IPS-18c (cell line): ENCODE data around the gene TBC1D1.

Source experiments
- H3K4me3 ChIP-seq: 2 replicates; pipeline ENCODE4 v1.7.0; 2013; ENCODE audit warnings: low read depth, mild to moderate bottlenecking, low read length, moderate library complexity; ENCODE audit not compliant: insufficient read depth
- H3K9me3 ChIP-seq: one replicate; pipeline ENCODE4 v1.6.1; 2013; ENCODE audit warnings: mild to moderate bottlenecking, low read length, moderate library complexity; ENCODE audit not compliant: control insufficient read depth, insufficient read depth

The TBC1D1 gene

DNA sequence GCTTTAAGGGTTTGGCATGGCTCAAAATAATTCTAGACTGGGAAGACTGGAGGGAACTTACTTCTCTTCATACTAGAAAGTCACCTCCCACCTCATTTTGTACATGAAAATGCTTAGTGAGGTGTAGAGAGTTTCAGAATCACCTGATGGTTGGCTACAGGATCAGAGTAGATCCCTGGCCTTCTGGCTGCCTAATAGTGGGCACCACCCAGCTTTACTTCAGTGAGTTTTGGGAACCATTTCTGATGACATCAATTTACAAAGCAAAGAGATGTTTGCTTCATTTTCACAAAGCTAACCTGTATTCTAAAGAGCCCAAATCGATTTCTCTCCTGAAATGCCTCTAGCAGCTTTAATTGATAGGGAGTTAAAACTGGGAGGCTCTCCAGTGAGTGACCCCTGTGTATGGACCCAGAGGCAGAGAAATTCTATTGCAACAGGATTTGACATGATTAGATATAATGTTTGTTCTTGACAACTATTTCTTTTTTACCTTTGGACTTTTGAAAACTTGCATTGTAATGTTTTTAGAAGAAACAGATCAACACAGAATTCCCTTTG lies 249.8 kb downstream of the TBC1D1 start:
- H3K4me3 ChIP-seq, result no peak overlapping the region
- no peaks in the 10 kb centered on the region for H3K9me3 ChIP-seq

DNA sequence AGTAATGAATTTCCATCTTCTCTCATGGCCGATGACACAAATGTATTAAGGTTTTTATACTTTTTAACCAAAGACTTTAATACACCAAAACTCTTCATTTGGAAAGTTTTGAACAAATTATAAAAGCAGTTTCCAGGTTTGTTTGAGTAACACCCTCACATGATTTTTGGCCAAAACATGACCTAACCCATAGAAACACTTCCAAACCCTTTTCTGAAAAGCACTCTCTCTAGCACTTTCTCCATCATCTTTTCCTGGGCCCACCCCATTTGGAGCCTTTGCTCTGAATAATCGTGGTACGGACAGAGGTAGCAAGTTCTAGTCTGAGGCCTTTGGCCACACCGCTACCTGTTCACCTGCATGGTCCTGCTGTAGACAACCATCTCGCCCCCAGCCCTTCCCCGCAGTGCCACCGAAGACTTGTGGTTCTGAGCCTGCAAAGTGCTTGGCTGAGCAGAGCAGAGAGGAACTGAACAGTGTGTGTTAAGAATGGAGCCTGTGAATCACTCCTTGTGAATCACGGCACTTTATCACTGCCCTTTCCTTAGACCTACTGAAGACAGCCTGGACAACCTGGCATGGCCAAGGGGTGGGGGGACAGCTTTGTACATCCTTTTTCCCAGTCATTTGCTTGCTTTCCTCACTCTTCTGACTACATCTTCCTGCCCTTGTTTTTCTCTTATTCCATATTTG lies 251.1 kb downstream of the TBC1D1 start:
- H3K4me3 ChIP-seq, result no peak overlapping the region
- no peaks in the 10 kb centered on the region for H3K9me3 ChIP-seq

DNA sequence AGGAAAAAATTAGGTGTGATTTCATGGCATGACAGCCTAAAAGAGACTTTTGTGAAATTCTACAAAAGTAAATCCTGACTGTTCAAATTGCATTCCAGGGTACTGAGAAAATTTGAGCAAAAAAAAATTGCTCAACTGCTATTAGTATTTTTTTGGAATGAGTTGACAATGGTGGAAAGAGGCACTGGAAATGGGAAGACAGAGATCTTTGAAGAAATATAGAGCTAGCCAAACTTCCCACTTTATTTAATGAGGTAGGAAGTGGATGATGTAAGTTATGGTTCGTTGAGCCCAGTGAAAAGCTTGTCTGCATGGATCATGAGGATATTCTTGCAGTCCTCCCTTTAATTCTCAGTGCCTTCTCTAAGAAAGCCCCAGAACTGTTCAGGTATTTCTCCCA lies 253.1 kb downstream of the TBC1D1 start:
- Histone ChIP-seq H3K9me3 (no peaks in the 10 kb centered on the region), H3K4me3 (no peak overlapping the region)

DNA sequence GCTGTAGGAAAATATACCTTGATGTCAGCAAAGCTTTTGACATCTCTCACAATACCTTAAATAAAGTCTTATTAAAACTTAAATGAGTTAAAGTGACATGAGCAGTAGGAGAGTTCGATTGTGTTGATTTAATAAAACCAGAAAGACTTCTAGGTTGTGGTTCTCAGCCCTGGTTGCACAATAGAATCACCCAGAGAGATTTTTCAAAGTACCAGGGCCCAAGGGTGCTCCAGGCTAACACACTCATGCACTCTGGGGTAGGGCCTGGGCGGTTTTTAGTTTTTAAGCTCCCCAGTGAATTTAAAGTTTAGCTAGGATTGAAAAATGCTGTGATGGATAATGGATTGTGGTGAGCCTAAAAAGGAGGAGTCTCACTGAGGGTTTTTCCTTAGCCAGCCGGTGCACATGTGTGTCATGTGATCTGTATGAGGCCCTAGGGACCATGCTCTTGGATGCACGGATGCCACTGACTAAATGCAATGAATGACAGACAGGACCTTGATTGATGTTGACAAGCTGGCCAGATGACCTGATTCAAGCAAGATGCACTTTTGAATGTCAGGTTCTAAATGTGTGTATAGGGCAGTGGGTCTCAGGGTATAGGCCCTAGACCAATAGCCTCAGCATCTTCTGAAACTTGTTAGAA lies 254.3 kb downstream of the TBC1D1 start:
- H3K4me3 ChIP-seq, result no peak overlapping the region
- H3K9me3 ChIP-seq, result no peaks in the 10 kb centered on the region

DNA sequence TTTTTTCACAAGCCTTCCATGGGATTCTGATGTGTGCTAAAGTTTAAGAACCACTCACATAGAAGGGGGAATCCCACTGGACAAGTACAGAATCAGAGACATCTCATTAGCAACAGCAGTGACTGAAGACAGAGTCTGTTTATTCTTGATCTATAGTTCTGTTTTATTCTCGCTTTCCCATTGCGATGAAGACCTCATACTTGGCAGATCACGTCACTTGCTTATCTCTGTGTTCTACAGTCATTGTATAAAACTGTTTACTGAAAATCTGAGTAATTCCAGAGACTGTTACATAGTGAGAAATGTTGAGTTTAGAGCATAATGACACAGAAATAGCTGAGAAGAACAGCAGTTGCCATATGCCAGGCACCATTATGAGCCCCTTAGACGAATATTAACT lies 254.9 kb downstream of the TBC1D1 start:
- Histone ChIP-seq H3K4me3 (no peak overlapping the region), H3K9me3 (no peaks in the 10 kb centered on the region)

DNA sequence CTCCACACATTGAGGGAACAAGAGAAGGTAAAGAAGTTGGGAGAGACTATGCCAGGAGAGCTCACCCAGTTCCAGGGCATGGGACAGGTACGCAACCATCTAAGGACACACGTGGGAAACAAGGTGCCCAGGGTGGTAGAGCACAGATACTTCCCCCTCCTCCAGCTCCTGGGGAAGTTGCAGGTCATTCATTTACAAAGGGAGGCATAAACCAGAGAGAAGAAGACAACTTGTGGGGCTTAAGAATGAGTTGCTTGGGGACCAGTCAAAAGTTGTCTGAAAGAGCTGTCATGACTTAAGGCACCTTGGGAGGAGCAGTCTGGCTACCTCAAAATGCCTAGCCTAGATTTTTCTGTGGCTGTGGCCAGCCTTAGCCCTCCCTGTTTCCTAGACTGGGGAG lies 255.5 kb downstream of the TBC1D1 start:
- H3K9me3 ChIP-seq, result no peaks in the 10 kb centered on the region

DNA sequence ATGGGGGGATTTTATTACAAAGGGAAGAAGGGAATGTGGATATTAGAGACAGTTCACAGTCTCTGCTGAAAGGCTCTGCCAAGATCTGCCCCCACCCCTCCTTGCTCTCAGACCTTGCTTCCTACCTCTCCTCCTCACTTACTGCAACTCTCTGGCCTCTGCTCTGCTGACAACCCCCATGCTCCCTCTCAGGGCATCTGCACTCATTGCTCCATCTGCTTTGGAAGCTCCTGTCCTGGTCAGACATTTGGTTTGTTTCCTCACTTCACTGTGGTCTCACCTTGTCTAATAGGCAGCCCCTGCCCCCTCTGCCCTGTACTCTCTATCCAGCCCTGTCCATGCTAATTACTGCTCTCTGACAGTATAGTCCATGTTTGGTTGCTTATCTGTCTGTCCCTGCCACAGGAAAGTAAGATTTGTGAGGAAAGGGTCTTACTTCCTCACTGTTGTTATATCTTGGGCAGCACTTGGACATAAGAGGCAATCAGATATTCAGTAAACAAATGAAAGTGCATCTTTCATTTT lies 258.6 kb downstream of the TBC1D1 start:
- Histone ChIP-seq H3K4me3 (no peak overlapping the region), H3K9me3 (no peaks in the 10 kb centered on the region)

More for the DNA sequence above, 255.5 kb downstream of the TBC1D1 start:
- H3K4me3 ChIP-seq, result no peak overlapping the region

DNA sequence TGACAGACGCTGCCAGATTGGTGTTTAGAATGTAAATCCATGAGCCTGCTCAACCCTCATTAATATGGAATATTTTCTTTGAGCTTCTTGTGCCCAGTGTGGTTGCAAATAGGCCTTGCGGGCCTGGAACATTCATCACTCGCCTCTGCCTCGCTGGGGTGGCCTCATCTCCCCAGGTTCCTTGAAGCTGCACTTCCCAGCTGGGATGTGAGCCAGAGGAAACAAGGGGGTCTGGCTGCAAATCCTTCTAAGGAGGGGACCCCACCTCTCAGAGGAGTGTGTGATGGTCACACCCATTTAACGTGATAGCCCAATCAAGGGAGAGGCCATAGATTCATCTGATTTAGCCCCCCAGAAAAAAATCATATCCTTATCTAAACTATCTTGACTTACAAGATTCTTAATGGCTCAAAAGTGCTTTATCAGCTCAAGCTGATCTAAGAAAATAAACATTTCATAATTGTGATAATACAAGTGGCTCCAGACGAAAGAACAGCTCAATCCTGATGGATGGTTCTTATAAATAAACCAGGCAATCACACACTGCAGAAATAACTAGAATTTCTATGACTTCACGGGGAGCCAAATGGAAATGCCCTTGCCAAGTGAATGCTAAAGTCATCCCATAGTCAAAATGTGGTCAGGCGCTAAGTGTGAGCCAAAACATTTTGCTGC lies 259.2 kb downstream of the TBC1D1 start:
- Histone ChIP-seq H3K4me3 (no peak overlapping the region), H3K9me3 (no peaks in the 10 kb centered on the region)

DNA sequence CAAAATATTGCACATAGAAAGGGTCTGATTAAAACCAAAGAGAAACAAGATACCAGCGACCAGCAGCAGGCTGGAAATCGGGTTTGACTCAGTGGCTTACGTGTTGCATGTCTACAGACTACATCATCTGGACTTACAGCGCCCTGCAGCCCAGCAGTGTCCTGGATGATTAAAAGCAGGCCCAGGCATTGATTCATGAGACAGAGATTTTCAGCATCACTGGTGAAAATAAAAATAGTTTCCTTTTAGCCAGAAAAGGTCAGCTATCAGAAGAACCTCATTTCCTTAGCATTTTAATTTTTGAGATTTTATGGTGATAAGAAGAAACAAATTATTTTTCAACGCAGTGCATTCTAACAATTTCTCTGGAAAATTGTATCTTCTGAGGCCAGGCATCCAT lies 259.9 kb downstream of the TBC1D1 start:
- H3K4me3 ChIP-seq, result no peak overlapping the region
- no peaks in the 10 kb centered on the region for H3K9me3 ChIP-seq

DNA sequence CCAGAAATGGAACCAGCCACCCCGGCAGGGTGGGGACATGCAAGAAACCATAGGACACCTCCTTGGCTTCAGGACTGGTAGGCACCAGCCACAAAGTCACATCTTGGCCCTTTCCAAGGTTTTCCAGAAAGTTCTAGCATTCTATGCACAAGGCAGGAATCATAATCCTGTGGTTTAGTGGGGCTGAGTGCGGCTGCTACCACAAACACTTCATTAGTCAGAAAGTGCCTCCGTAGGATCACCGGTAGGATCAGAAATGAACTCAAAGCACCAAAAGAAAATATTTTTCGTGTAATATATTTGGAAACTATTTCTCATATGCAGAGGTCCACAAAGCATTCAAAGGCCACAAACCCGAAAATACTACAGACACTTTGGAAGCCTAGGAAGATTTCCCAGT lies 261.0 kb downstream of the TBC1D1 start:
- Histone ChIP-seq H3K4me3 (no peak overlapping the region), H3K9me3 (no peaks in the 10 kb centered on the region)

DNA sequence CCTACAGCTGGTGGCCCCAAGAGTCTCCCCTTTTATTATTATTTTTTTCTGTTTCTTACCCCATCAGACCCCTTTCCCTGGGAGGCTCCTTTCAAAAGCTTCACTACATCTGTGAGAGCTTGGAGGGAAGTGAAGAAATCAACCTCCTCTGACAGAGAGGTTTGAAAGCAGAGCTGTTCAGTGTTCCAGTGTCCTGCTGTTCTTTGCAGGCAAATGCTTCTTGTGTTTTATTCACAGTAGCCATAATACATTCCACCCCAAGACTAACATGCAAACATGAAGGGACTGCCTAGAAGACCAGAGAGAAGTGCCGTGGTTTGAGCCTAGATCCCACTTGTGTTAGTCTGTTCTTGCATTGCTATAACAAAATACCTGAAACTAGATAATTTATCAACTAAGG lies 261.4 kb downstream of the TBC1D1 start:
- no peaks in the 10 kb centered on the region for H3K9me3 ChIP-seq
- H3K4me3 ChIP-seq, result no peak overlapping the region

DNA sequence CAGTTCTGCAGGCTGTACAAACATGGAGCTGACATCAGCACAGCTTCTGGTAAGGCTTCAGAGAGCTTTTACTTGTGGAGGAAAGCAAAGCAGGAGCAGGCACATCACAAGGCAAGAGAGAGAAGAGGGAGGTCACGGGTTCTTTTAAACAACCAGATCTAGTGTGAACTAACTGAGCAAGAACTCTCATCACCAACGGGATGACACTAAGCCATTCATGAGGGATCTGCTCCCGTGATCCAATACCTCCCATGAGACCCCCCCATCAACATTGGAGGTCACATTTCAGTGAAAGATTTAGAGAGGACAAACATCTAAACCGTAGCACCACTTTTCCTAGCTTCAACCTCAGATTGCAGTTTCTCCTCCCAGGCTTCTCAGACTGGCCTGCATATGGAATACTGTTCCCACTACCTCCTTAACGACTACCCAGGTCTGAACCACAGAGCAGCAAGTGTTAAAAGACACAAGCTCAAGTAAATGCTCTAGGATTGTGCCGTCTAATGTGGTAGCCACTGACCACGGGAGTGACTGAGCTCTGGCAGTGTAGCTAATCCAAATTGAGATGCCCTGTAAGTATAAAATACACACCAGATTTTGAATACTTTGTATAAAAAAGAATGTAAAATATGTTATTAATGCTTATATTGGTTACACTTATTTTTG lies 262.0 kb downstream of the TBC1D1 start:
- Histone ChIP-seq H3K4me3 (no peak overlapping the region), H3K9me3 (no peaks in the 10 kb centered on the region)

DNA sequence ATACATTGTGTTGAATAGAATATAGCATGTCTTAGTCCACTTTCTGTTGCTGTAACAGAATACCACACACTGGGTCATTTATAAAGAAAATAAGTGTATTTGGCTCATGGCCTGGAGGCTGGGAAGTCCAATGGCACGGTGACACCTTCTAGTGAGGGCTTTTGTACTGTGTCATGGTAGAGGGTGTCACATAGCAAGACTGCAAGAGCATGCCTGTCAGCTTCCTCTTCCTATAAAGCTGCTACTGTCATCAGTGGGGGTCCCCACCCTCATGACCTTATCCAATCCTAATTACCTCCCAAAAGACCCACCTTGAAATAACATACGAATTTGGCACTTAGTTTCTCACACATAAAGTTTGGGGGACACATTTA lies 262.5 kb downstream of the TBC1D1 start:
- no peaks in the 10 kb centered on the region for H3K9me3 ChIP-seq
- H3K4me3 ChIP-seq, result no peak overlapping the region

DNA sequence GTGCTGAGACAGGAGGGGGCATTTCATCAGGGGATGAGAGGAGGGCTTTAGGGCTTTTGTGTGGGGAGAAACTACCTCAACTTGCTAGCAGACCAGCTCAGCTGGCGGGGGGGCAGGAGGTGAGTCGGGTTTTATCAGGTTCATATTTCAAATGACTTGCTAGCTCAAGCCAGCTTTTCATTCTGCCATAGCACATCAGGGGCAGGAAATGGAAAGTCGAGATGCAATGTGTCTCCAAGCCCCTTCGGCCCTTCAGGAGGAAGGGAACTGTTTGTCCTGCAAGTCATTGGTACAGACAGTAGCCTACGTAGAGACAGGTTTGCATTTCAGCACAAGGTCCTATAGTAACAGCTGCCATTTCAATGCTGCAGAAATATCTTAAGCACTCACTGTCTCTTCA lies 263.4 kb downstream of the TBC1D1 start:
- no peaks in the 10 kb centered on the region for H3K9me3 ChIP-seq

DNA sequence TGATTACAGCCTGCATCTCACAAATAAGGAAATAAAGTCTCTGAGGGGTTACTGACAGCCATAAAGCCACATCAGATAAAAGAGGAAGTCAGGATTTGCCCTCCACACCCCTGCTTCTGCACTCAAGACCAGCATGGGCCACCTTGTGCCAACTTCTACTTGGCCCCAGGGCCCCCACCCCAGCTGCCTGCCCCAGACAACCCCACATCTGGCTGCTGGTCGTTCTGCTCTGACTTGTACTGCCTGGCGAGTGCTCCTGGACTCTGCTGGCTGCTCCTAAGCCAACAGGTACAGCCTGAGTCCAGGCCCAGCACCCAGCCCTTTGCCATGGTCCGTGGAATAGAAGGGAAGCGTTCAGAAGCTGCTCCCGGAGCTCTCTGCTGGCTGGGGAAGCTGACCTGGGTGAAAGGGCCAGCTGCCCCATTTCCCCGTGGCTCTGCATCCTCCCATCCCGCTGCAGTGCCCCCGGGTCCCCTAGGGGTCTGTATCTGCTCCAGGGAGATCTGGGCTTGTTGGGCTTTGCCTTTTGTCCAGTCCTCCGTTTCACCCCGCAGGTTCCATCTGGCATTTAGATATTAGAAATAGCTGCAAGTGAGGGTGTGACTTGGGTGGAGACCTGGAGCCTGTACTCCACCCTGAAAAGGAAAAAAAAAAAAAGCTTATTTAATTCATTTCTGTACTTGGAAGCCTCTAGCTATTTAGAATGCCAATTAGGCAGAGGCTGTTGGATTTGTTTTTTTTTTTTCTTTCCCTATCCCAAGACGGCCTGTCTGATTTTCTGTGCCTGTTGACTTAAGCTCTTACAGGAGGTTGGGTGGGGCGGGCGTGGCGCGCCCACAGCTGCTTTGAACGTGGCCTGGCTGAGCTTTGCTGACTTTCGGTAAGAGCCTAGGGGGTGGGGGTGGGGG lies 264.1 kb downstream of the TBC1D1 start:
- Histone ChIP-seq H3K4me3 (no peak overlapping the region), H3K9me3 (no peaks in the 10 kb centered on the region)

More for the DNA sequence above, 263.4 kb downstream of the TBC1D1 start:
- no peak overlapping the region for H3K4me3 ChIP-seq

DNA sequence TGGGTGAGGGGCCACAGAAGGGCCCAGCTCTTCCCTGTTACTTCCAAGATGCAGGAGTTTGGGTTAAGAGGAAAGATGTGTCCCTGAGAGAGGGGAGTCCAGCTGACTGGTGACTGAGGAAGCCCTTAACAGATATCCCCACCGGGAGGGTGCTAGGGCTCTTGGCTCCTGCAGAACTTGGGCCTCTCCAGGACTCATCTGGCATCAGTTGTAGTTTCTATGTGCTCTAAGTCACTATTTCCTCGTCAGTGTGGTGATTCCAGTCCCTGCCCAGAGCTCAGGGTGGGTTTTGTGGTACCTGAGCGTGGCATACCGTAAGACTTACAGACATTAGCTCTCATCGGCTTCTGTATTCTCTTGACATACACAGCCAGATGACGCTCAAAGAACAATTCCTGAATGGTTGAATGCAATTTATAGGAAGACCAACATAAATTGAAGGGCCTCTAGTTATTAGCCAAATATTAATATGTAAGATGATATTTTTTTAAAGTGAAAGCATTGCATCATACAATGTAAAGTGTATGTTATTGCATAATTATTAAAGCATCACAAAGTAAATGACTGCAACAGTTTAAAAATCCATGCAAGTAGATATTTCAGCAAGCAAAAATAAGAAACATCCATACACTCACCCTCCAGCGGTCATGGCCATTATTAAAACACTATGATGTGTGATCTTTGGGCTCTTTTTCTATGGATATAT lies 264.9 kb downstream of the TBC1D1 start:
- Histone ChIP-seq H3K4me3 (no peak overlapping the region), H3K9me3 (no peaks in the 10 kb centered on the region)
